Measurements from ENCODE around the gene BRD4. TPM values are rescaled to one million over a fixed set of nuclear protein-coding genes. Genes with fewer than 3 reads are reported as not detected.
A peak's percentile ranks its signal among the peaks of the same experiment; 100 is the strongest.

BRD4 gene
- total and polyA plus RNA-seq, 2 of the 13 experiments (the other 11 are each of a cell fraction or from before 2014, with no cell fraction given), result 10.5 to 11.4 TPM

- TF ChIP-seq TP53 (CRISPR knock-in tag; conservative IDR thresholded peaks at IDR 0.05) (no peak), ZNF670 (CRISPR knock-in tag; IDR thresholded peaks at IDR 0.05; ENCODE audit: borderline replicate concordance) (no peak), WIZ (CRISPR knock-in tag; IDR thresholded peaks at IDR 0.05) (no peak), NR2F1 (CRISPR knock-in tag; IDR thresholded peaks at IDR 0.05) (peak; percentile 48 to 78; a peak in 3 of 4 replicates), ZNF598 (CRISPR knock-in tag; IDR thresholded peaks at IDR 0.05; ENCODE audit: borderline replicate concordance) (no peak), ZNF232 (CRISPR knock-in tag; IDR thresholded peaks at IDR 0.05; ENCODE audit: borderline replicate concordance) (no peak), ZBTB44 (CRISPR knock-in tag; IDR thresholded peaks at IDR 0.05) (no peak), ZBTB26 (CRISPR knock-in tag; IDR thresholded peaks at IDR 0.05; ENCODE audit: borderline replicate concordance) (no peak), ZNF263 (CRISPR knock-in tag; IDR thresholded peaks at IDR 0.05) (no peak), ZNF44 (CRISPR knock-in tag; IDR thresholded peaks at IDR 0.05) (no peak), SOX13 (IDR thresholded peaks at IDR 0.05) (no peak), SOX13 (CRISPR knock-in tag; conservative IDR thresholded peaks at IDR 0.05 in 1 of 2, IDR thresholded peaks at IDR 0.05 in 1 of 2) (peak in 1 of 2 experiments; percentile 14; a peak in 1 of 4 replicates), MYPOP (CRISPR knock-in tag; IDR thresholded peaks at IDR 0.05) (no peak), NFATC3 (CRISPR knock-in tag; IDR thresholded peaks at IDR 0.05) (no peak), NFE2L2 (IDR thresholded peaks at IDR 0.05; ENCODE audit: low read length) (no peak), NFKBIZ (CRISPR knock-in tag; IDR thresholded peaks at IDR 0.05) (no peak), POLR2A (IDR thresholded peaks at IDR 0.05; ENCODE audit: insufficient read depth in 1 of 2, low read depth in 2 of 2, low read length in 2 of 2) (no peak), ZNF343 (CRISPR knock-in tag; IDR thresholded peaks at IDR 0.05) (no peak), GZF1 (CRISPR knock-in tag; IDR thresholded peaks at IDR 0.05) (no peak), ARNTL (CRISPR knock-in tag; IDR thresholded peaks at IDR 0.05) (0 out of 2 replicates have a peak, but pooled peaks have one; percentile 30), ZNF672 (CRISPR knock-in tag; IDR thresholded peaks at IDR 0.05) (no peak), THAP11 (CRISPR knock-in tag; IDR thresholded peaks at IDR 0.05) (no peak), POGZ (CRISPR knock-in tag; IDR thresholded peaks at IDR 0.05) (0 out of 2 replicates have a peak, but pooled peaks have one; percentile 29), SATB2 (CRISPR knock-in tag; IDR thresholded peaks at IDR 0.05) (no peak), ZBTB10 (CRISPR knock-in tag; IDR thresholded peaks at IDR 0.05; ENCODE audit: borderline replicate concordance) (no peak), ZEB1 (IDR thresholded peaks at IDR 0.05; ENCODE audit: insufficient replicate concordance, low read depth) (no peak)
Measured at GRCh38 chr19:15323496-15324235, 8.7 kb downstream of the BRD4 start (continued).
